Loucy (cell line): ENCODE measurements around the gene PPAN.

Experiments used
- H2AFZ ChIP-seq: fragments of 200-600 bp; sonication (generic); 2 replicates; pipeline ENCODE4 v1.6.0; 2016; ENCODE audit warnings: antibody characterized with exemption, mild to moderate bottlenecking, low read length, moderate library complexity
- H3F3A ChIP-seq: fragments of 200-600 bp; 2 replicates; pipeline ENCODE4 v1.6.0; 2016; ENCODE audit warnings: antibody characterized with exemption, low read depth, mild to moderate bottlenecking
- H3K27me3 ChIP-seq: fragments of 200-600 bp; sonication (generic); 2 replicates; pipeline ENCODE4 v1.6.1; 2014; ENCODE audit warnings: low read length, mild to moderate bottlenecking; ENCODE audit not compliant: insufficient read depth, poor library complexity, severe bottlenecking
- H3K36me3 ChIP-seq: fragments of 200-600 bp; sonication (generic); 2 replicates; pipeline ENCODE4 v1.6.1; 2016; ENCODE audit warnings: low read length; ENCODE audit not compliant: insufficient read depth
- H3K4me1 ChIP-seq: fragments of 200-600 bp; sonication (generic); 2 replicates; pipeline ENCODE4 v1.5.1; 2014; ENCODE audit warnings: low read length, mild to moderate bottlenecking; ENCODE audit not compliant: insufficient read depth, poor library complexity, severe bottlenecking
- H3K4me2 ChIP-seq: fragments of 200-600 bp; sonication (generic); 2 replicates; pipeline ENCODE4 v1.6.0; 2014; ENCODE audit warnings: antibody characterized with exemption, low read length, low read depth, mild to moderate bottlenecking; ENCODE audit not compliant: poor library complexity, severe bottlenecking
- H3K4me3 ChIP-seq: fragments of 200-600 bp; sonication (generic); 2 replicates; pipeline ENCODE4 v1.5.1; 2014; ENCODE audit warnings: low read length, mild to moderate bottlenecking, mixed read lengths; ENCODE audit not compliant: poor library complexity, severe bottlenecking
- H3K79me2 ChIP-seq: fragments of 200-600 bp; sonication (generic); 2 replicates; pipeline ENCODE4 v1.6.1; 2014; ENCODE audit warnings: low read length; ENCODE audit not compliant: insufficient read depth
- H3K9ac ChIP-seq: fragments of 200-600 bp; sonication (generic); 2 replicates; pipeline ENCODE4 v1.6.0; 2014; ENCODE audit warnings: mild to moderate bottlenecking, low read depth, low read length, moderate library complexity; ENCODE audit not compliant: poor library complexity, severe bottlenecking
- H3K9me2 ChIP-seq: fragments of 200-600 bp; sonication (generic); replicated peaks from 2 replicates; pipeline ENCODE4 v1.6.1; 2016; ENCODE audit warnings: low read depth, low read length, mixed read lengths
- H3K9me3 ChIP-seq: fragments of 200-600 bp; sonication (generic); 2 replicates; pipeline ENCODE4 v1.6.1; 2014; ENCODE audit warnings: mild to moderate bottlenecking, antibody characterized with exemption, low read length, low read depth; ENCODE audit not compliant: insufficient read depth
- H4K20me1 ChIP-seq: fragments of 200-600 bp; sonication (generic); 2 replicates; pipeline ENCODE4 v1.6.0; 2014; ENCODE audit warnings: antibody characterized with exemption, low read length, mild to moderate bottlenecking; ENCODE audit not compliant: insufficient read depth, poor library complexity, severe bottlenecking
- CTCF ChIP-seq: fragments of 200-600 bp; sonication (generic); conservative IDR thresholded peaks from 2 replicates; pipeline ENCODE4 v1.5.1; 2014; ENCODE audit warnings: mild to moderate bottlenecking, antibody characterized with exemption, low read length
- EZH2phosphoT487 ChIP-seq: fragments of 200-600 bp; IDR thresholded peaks from 2 replicates; pipeline ENCODE4 v1.6.1; 2018; ENCODE audit warnings: antibody characterized with exemption, mild to moderate bottlenecking, moderate library complexity, borderline replicate concordance

The PPAN gene

GRCh38 chr19:10124429-10124828, 18.3 kb downstream of the PPAN start:
- Histone ChIP-seq H3K4me1 (no peaks in the 10 kb centered on the region), H3F3A (no peaks in the 10 kb centered on the region), H3K9me3 (no peaks in the 10 kb centered on the region), H4K20me1 (peaks cover under 1% of the 10 kb centered on the region), H3K4me3 (no peak overlapping the region), H2AFZ (no peak overlapping the region), H3K4me2 (no peak overlapping the region), H3K9ac (no peak overlapping the region), H3K27me3 (no peaks in the 10 kb centered on the region), H3K36me3 (peaks cover 5% of the 10 kb centered on the region; the same call in 1 of the 2 replicates), H3K9me2 (no peaks in the 10 kb centered on the region), H3K79me2 (peaks cover 2% of the 10 kb centered on the region; the same call in 1 of the 2 replicates)
- no peak for TF ChIP-seq CTCF
- no peak for TF ChIP-seq EZH2phosphoT487

- Histone ChIP-seq H4K20me1 (no peaks in the 10 kb centered on the region), H3F3A (no peaks in the 10 kb centered on the region), H3K79me2 (no peaks in the 10 kb centered on the region), H3K4me3 (no peak overlapping the region), H3K36me3 (peaks cover 10% of the 10 kb centered on the region; the same call in 1 of the 2 replicates), H3K9me3 (no peaks in the 10 kb centered on the region), H3K4me2 (no peak overlapping the region), H3K9me2 (no peaks in the 10 kb centered on the region), H3K4me1 (no peaks in the 10 kb centered on the region), H3K9ac (no peak overlapping the region), H3K27me3 (no peaks in the 10 kb centered on the region), H2AFZ (no peak overlapping the region)
- TF ChIP-seq EZH2phosphoT487 (no peak), CTCF (no peak)
Measured at GRCh38 chr19:10126213-10126639, 20.1 kb downstream of the PPAN start.

GRCh38 chr19:10132905-10133304, 26.7 kb downstream of the PPAN start:
- H3K4me1 ChIP-seq = no peaks in the 10 kb centered on the region
- TF ChIP-seq EZH2phosphoT487 (no peak), CTCF (no peak)
- no peak overlapping the region for H3K4me3 ChIP-seq
- H4K20me1 ChIP-seq = no peaks in the 10 kb centered on the region
- H3K9me2 ChIP-seq = no peaks in the 10 kb centered on the region
- H3K79me2 ChIP-seq = no peaks in the 10 kb centered on the region
- H2AFZ ChIP-seq = no peak overlapping the region
- H3K9me3 ChIP-seq = no peaks in the 10 kb centered on the region
- H3K36me3 ChIP-seq = peaks cover 68% of the 10 kb centered on the region; the same call in 1 of the 2 replicates
- no peak overlapping the region for H3K4me2 ChIP-seq
- H3K27me3 ChIP-seq = no peaks in the 10 kb centered on the region
- no peaks in the 10 kb centered on the region for H3F3A ChIP-seq
- H3K9ac ChIP-seq = no peak overlapping the region
